Mucosa of descending colon (tissue), 3 donors: Measurements from ENCODE around the gene SFTA2. TPM values are rescaled to one million over a fixed set of nuclear protein-coding genes. Genes with fewer than 3 reads are reported as not detected.

Source experiments
- ATAC-seq: fragments of 200-7000 bp; cut with Tn5 transposase; one replicate; pipeline ENCODE4 v1.9.1; 2020; ENCODE audit warnings: mild to moderate bottlenecking, moderate library complexity
- DNase-seq, 3 donors: peaks; one replicate each; pipeline ENCODE4 v3.0.0-alpha.2; 2020
- H3K36me3 ChIP-seq: fragments of 200-600 bp; one replicate; pipeline ENCODE4 v1.8.0; 2021; ENCODE audit warnings: low read depth, mild to moderate bottlenecking
- H3K4me1 ChIP-seq: fragments of 200-600 bp; one replicate; pipeline ENCODE4 v1.8.0; 2021; ENCODE audit warnings: low read depth, mild to moderate bottlenecking
- H3K4me3 ChIP-seq: fragments of 200-600 bp; one replicate; pipeline ENCODE4 v1.8.0; 2021; ENCODE audit warnings: mild to moderate bottlenecking
- H3K9me3 ChIP-seq: fragments of 200-600 bp; one replicate; pipeline ENCODE4 v1.8.0; 2021; ENCODE audit warnings: mild to moderate bottlenecking
- CTCF ChIP-seq: fragments of 200-600 bp; IDR thresholded peaks from one replicate; pipeline ENCODE4 v1.8.0; 2022; ENCODE audit warnings: antibody characterized with exemption, mild to moderate bottlenecking
- intact Hi-C, 2 donors: fragments of 100-400 bp; cut with DNase I in 1 of 2; cut with micrococcal nuclease in 1 of 2; formaldehyde crosslinking; loops; one replicate each; pipeline versions ENCODE4 v1.11.0 to v1.11.1; 2022; cut with DNase I, micrococcal nuclease
- total RNA-seq, 3 donors: library from RNA; stranded (reverse); fragmentation: NEBNext Ultra II Directional in 2 of 3; extraction: Animal tissue kit (Norgen Biotek cat#: 25700) in 2 of 3; gene quantifications; one replicate each; pipeline versions ENCODE4 v1.2.1 to v1.2.4, GENCODE V29; 2021 to 2023
- donor health status: DM: no; HTN: no; CAD: no; lungs with moderate emphysema.
- donor health status: DM: no; HTN: no; CAD: no.
- donor health status: DM: no; HTN: yes; CAD: no.

The SFTA2 gene
- total RNA-seq, 3 donors from 2014 or later, result not detected

GRCh38 chr6:30951907-30952469 lies 20.0 kb upstream of the SFTA2 start:
- DNase-seq (no peak), ATAC-seq (no peak)
- TF ChIP-seq CTCF, result no peak

GRCh38 chr6:30948811-30949210 lies 16.8 kb upstream of the SFTA2 start:
- DNase-seq (no peak), ATAC-seq (no peak)
- no peaks in the 10 kb centered on the region for H3K4me1 ChIP-seq
- no peak overlapping the region for H3K4me3 ChIP-seq
- intact Hi-C loops, result no loop called here
- TF ChIP-seq CTCF, result no peak
- no peaks in the 10 kb centered on the region for H3K9me3 ChIP-seq
- no peaks in the 10 kb centered on the region for H3K36me3 ChIP-seq

More at GRCh38 chr6:30951907-30952469, 20.0 kb upstream of the SFTA2 start:
- intact Hi-C loops, result no loop called here
- Histone ChIP-seq H3K4me1 (peaks cover 8% of the 10 kb centered on the region), H3K4me3 (no peak overlapping the region), H3K9me3 (no peaks in the 10 kb centered on the region), H3K36me3 (no peaks in the 10 kb centered on the region)

GRCh38 chr6:30947231-30947630 lies 15.3 kb upstream of the SFTA2 start:
- H3K4me3 ChIP-seq, result no peak overlapping the region
- no peaks in the 10 kb centered on the region for H3K36me3 ChIP-seq
- TF ChIP-seq CTCF, result no peak
- ATAC-seq (no peak), DNase-seq (no peak)
- intact Hi-C loops, result no loop called here
- no peaks in the 10 kb centered on the region for H3K9me3 ChIP-seq
- peaks cover 4% of the 10 kb centered on the region for H3K4me1 ChIP-seq

- TF ChIP-seq CTCF, result no peak
- DNase-seq, result no peak
- intact Hi-C loops, result no loop called here
- Histone ChIP-seq H3K36me3 (no peaks in the 10 kb centered on the region), H3K4me1 (peaks cover 6% of the 10 kb centered on the region), H3K9me3 (no peaks in the 10 kb centered on the region), H3K4me3 (no peak overlapping the region)
- ATAC-seq, result no peak
Measured at GRCh38 chr6:30945281-30945680, 13.3 kb upstream of the SFTA2 start.

- no peak for TF ChIP-seq CTCF
Measured at GRCh38 chr6:30944051-30944450, 12.1 kb upstream of the SFTA2 start.

More at GRCh38 chr6:30944051-30944450, 12.1 kb upstream of the SFTA2 start:
- ATAC-seq (no peak), DNase-seq (no peak)
- Histone ChIP-seq H3K4me3 (no peak overlapping the region), H3K9me3 (no peaks in the 10 kb centered on the region), H3K36me3 (no peaks in the 10 kb centered on the region), H3K4me1 (peaks cover 6% of the 10 kb centered on the region)
- intact Hi-C loops, result no loop called here
